ENCODE results near the gene PADI3.

DNA sequence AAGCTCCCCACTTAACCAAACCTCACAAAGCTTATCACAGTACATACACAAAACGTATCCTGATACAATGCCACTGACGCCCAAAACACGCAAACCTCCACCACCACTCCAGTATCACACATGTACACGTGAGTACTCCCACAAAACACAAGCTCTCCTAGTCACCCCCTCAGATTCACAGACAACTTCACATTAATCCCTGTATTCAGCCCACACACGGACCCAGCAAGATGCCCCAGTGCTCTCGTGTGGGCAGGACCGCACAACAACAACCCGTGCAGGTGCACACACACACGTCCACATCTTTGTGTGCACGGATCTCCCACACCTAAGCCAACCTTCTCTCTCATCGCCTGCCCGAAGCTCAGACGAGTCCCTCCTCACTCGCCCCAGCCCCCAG is 26.3 kb upstream of the PADI3 start:
- TF ChIP-seq, protein P1, sequence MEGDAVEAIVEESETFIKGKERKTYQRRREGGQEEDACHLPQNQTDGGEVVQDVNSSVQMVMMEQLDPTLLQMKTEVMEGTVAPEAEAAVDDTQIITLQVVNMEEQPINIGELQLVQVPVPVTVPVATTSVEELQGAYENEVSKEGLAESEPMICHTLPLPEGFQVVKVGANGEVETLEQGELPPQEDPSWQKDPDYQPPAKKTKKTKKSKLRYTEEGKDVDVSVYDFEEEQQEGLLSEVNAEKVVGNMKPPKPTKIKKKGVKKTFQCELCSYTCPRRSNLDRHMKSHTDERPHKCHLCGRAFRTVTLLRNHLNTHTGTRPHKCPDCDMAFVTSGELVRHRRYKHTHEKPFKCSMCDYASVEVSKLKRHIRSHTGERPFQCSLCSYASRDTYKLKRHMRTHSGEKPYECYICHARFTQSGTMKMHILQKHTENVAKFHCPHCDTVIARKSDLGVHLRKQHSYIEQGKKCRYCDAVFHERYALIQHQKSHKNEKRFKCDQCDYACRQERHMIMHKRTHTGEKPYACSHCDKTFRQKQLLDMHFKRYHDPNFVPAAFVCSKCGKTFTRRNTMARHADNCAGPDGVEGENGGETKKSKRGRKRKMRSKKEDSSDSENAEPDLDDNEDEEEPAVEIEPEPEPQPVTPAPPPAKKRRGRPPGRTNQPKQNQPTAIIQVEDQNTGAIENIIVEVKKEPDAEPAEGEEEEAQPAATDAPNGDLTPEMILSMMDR (conservative IDR thresholded peaks at IDR 0.05 in 1 of 2, IDR thresholded peaks at IDR 0.05 in 1 of 2; ENCODE audit: low read depth in 1 of 2, low read length in 2 of 2) = no peak
- no peak for TF ChIP-seq EZH2 (IDR thresholded peaks at IDR 0.05; ENCODE audit: low read length, missing control alignments)
